Type B pancreatic cell (in vitro differentiated cells): ENCODE measurements around the gene HEXIM1. TPM values are rescaled to one million over a fixed set of nuclear protein-coding genes. Genes with fewer than 3 reads are reported as not detected.
A peak's percentile ranks its signal among the peaks of the same experiment; 100 is the strongest.

Experiments used
- DNase-seq: peaks from one replicate; pipeline ENCODE4 v3.0.0; 2021; ENCODE audit warnings: mixed read lengths; ENCODE audit not compliant: unreplicated experiment; ENCODE audit errors: extremely low spot score
- H3K27ac Mint-ChIP-seq: 2 replicates; pipeline ENCODE4 v1.8.0; 2021; ENCODE audit warnings: mild to moderate bottlenecking, mixed read lengths
- H3K27me3 Mint-ChIP-seq: 2 replicates; pipeline ENCODE4 v1.8.0; 2021; ENCODE audit warnings: mixed read lengths
- H3K36me3 Mint-ChIP-seq: 2 replicates; pipeline ENCODE4 v1.8.0; 2021; ENCODE audit warnings: mixed read lengths
- H3K4me1 Mint-ChIP-seq: one replicate; pipeline ENCODE4 v1.8.0; 2021; ENCODE audit warnings: mixed read lengths; ENCODE audit not compliant: unreplicated experiment
- H3K4me3 Mint-ChIP-seq: 2 replicates; pipeline ENCODE4 v1.8.0; 2021; ENCODE audit warnings: mild to moderate bottlenecking, mixed read lengths
- H3K9me3 Mint-ChIP-seq: 2 replicates; pipeline ENCODE4 v1.8.0; 2021; ENCODE audit warnings: mixed read lengths
- CTCF ChIP-seq: fragments of 200-600 bp; sonication (generic); conservative IDR thresholded peaks from 2 replicates; pipeline ENCODE4 v1.5.0; 2021; ENCODE audit warnings: antibody characterized with exemption, mild to moderate bottlenecking
- total RNA-seq: library from RNA; stranded (reverse); gene quantifications from 2 replicates; pipeline ENCODE4 v1.2.1, GENCODE V29; 2021; ENCODE audit warnings: low replicate concordance

HEXIM1 gene
- total RNA-seq, 1 donor from 2014 or later: 27.5 TPM

GRCh38 chr17:45172232-45172540 is 23.9 kb downstream of the HEXIM1 start:
- Mint-ChIP-seq H3K4me1 (peaks cover 18% of the 10 kb centered on the region), H3K27me3 (no peaks in the 10 kb centered on the region), H3K36me3 (no peaks in the 10 kb centered on the region), H3K9me3 (no peaks in the 10 kb centered on the region), H3K4me3 (no peak overlapping the region), H3K27ac (peak overlapping the region; percentile 97)
- no peak for DNase-seq
- no peak for TF ChIP-seq CTCF

GRCh38 chr17:45172541-45173286 is 24.4 kb downstream of the HEXIM1 start:
- DNase-seq: no peak
- Mint-ChIP-seq H3K4me3 (peak overlapping the region; percentile 61), H3K4me1 (peaks cover 18% of the 10 kb centered on the region), H3K27me3 (no peaks in the 10 kb centered on the region), H3K27ac (peak overlapping the region; percentile 79), H3K9me3 (no peaks in the 10 kb centered on the region), H3K36me3 (no peaks in the 10 kb centered on the region)
- TF ChIP-seq CTCF: no peak

- no peaks in the 10 kb centered on the region for H3K36me3 Mint-ChIP-seq
- TF ChIP-seq CTCF: no peak
- H3K27ac Mint-ChIP-seq: peak overlapping the region; percentile 51
Measured at GRCh38 chr17:45175759-45176115, 27.5 kb downstream of the HEXIM1 start.

GRCh38 chr17:45177563-45177962 is 29.3 kb downstream of the HEXIM1 start:
- no peak for TF ChIP-seq CTCF
- no peaks in the 10 kb centered on the region for H3K27me3 Mint-ChIP-seq
- H3K4me3 Mint-ChIP-seq: no peak overlapping the region
- H3K27ac Mint-ChIP-seq: no peak overlapping the region
- no peaks in the 10 kb centered on the region for H3K9me3 Mint-ChIP-seq
- no peaks in the 10 kb centered on the region for H3K36me3 Mint-ChIP-seq
- peaks cover 5% of the 10 kb centered on the region for H3K4me1 Mint-ChIP-seq
- no peak for DNase-seq

More at GRCh38 chr17:45175759-45176115, 27.5 kb downstream of the HEXIM1 start:
- Mint-ChIP-seq H3K9me3 (no peaks in the 10 kb centered on the region), H3K4me3 (no peak overlapping the region), H3K27me3 (no peaks in the 10 kb centered on the region), H3K4me1 (peaks cover 13% of the 10 kb centered on the region)
- no peak for DNase-seq

- Mint-ChIP-seq H3K27ac (no peak overlapping the region), H3K4me3 (no peak overlapping the region), H3K4me1 (no peaks in the 10 kb centered on the region), H3K36me3 (no peaks in the 10 kb centered on the region), H3K9me3 (no peaks in the 10 kb centered on the region), H3K27me3 (no peaks in the 10 kb centered on the region)
- DNase-seq: no peak
- no peak for TF ChIP-seq CTCF
Measured at GRCh38 chr17:45184144-45184543, 35.9 kb downstream of the HEXIM1 start.
